ENCODE data around the gene MZT2A.
"Not testable (repeated sequence)": the region's sequence is repeated elsewhere in the genome, so short reads cannot be mapped to it uniquely, and the experiment has no call there.

Gene MZT2A

GRCh38 chr2:131519871-131520470 is 27.8 kb upstream of the MZT2A start:
- DNase-seq: not testable (repeated sequence)

GRCh38 chr2:131519466-131519865 is 27.3 kb upstream of the MZT2A start:
- DNase-seq: no peak

- DNase-seq: not testable (repeated sequence)
Measured at GRCh38 chr2:131518531-131518930, 26.3 kb upstream of the MZT2A start.

- DNase-seq: not testable (repeated sequence)
Measured at GRCh38 chr2:131517856-131518255, 25.7 kb upstream of the MZT2A start.

GRCh38 chr2:131517106-131517831 is 25.1 kb upstream of the MZT2A start:
- no peak for DNase-seq

- not testable (repeated sequence) for DNase-seq
Measured at GRCh38 chr2:131516621-131517020, 24.4 kb upstream of the MZT2A start.

GRCh38 chr2:131516011-131516410 is 23.8 kb upstream of the MZT2A start:
- no peak for DNase-seq

GRCh38 chr2:131515235-131515634 is 23.0 kb upstream of the MZT2A start:
- DNase-seq: not testable (repeated sequence)

GRCh38 chr2:131514408-131515166 is 22.4 kb upstream of the MZT2A start:
- not testable (repeated sequence) for DNase-seq

- not testable (repeated sequence) for DNase-seq
Measured at GRCh38 chr2:131511969-131512870, 20.0 kb upstream of the MZT2A start.

GRCh38 chr2:131511291-131511968 is 19.2 kb upstream of the MZT2A start:
- not testable (repeated sequence) for DNase-seq

- DNase-seq: no peak
Measured at GRCh38 chr2:131509615-131510014, 17.4 kb upstream of the MZT2A start.

GRCh38 chr2:131504082-131504750 is 12.0 kb upstream of the MZT2A start:
- DNase-seq: not testable (repeated sequence)

GRCh38 chr2:131503587-131503986 is 11.4 kb upstream of the MZT2A start:
- not testable (repeated sequence) for DNase-seq

- not testable (repeated sequence) for DNase-seq
Measured at GRCh38 chr2:131498321-131498973, 6.2 kb upstream of the MZT2A start.

- not testable (repeated sequence) for DNase-seq
Measured at GRCh38 chr2:131495506-131495905, 3.3 kb upstream of the MZT2A start.

GRCh38 chr2:131493199-131493968 is 1.2 kb upstream of the MZT2A start:
- DNase-seq: no peak

- peak; percentile 93 for DNase-seq
Measured at GRCh38 chr2:131492418-131493198, 411 bp upstream of the MZT2A start.

GRCh38 chr2:131491469-131491836 is 744 bp downstream of the MZT2A start:
- DNase-seq: peak; percentile 2
